ENCODE data around the gene DDX6. TPM values are rescaled to one million over a fixed set of nuclear protein-coding genes. Genes with fewer than 3 reads are reported as not detected.

The DDX6 gene
- polyA plus RNA-seq, 1 of the 3 experiments (the other 2 are of a cell fraction): 7.9 TPM

GRCh38 chr11:118706546-118706825, 84.5 kb downstream of the DDX6 start:
- H2AFZ ChIP-seq (ENCODE audit: low read depth): no peak overlapping the region
- H3K36me3 ChIP-seq (replicated peaks in 1 of 2; ENCODE audit: control insufficient read depth in 1 of 2, insufficient read depth in 2 of 2, low read length in 1 of 2): no peaks in the 10 kb centered on the region
- ChIA-PET CTCF (interaction anchor here (2.0 kb wide), 1 partner anchor 16 kb away, joined by 9 read pairs; no protein-coding TSS in a partner anchor), POLR2A (no interaction called here)
- no peak overlapping the region for H3K4me3 ChIP-seq (ENCODE audit: low read depth in 2 of 2, low read length in 1 of 2)
- no peak overlapping the region for H3K9ac ChIP-seq
- DNase-seq: no peak
- no peaks in the 10 kb centered on the region for H3K9me2 ChIP-seq
- no peak overlapping the region for H3K27ac ChIP-seq (ENCODE audit: low read depth in 2 of 2, low read length in 1 of 2)
- no peaks in the 10 kb centered on the region for H3K9me3 ChIP-seq
- H3K4me1 ChIP-seq (ENCODE audit: control insufficient read depth in 1 of 2, insufficient read depth in 2 of 2, low read depth in 1 of 2, low read length in 1 of 2): peaks cover 0 to 12% of the 10 kb centered on the region in 2 experiments; a peak in 1 of 4 replicates
- TF ChIP-seq NFIC (IDR thresholded peaks at IDR 0.05; ENCODE audit: borderline replicate concordance): no peak
- TF ChIP-seq, protein P1, sequence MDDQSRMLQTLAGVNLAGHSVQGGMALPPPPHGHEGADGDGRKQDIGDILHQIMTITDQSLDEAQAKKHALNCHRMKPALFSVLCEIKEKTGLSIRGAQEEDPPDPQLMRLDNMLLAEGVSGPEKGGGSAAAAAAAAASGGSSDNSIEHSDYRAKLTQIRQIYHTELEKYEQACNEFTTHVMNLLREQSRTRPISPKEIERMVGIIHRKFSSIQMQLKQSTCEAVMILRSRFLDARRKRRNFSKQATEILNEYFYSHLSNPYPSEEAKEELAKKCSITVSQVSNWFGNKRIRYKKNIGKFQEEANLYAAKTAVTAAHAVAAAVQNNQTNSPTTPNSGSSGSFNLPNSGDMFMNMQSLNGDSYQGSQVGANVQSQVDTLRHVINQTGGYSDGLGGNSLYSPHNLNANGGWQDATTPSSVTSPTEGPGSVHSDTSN (IDR thresholded peaks at IDR 0.05): no peak
- no peak for TF ChIP-seq GATA2 (CRISPR knock-in tag; IDR thresholded peaks at IDR 0.05)
- no peaks in the 10 kb centered on the region for H3F3A ChIP-seq (replicated peaks; ENCODE audit: insufficient read depth)
- WGBS (ENCODE audit: low lambda C conversion rate): 83% methylated on average over 7 of the region's 7 CpGs
- H3K79me2 ChIP-seq (ENCODE audit: insufficient read depth): no peaks in the 10 kb centered on the region
- peaks cover 6% of the 10 kb centered on the region; the same call in 1 of the 2 replicates for H3K27me3 ChIP-seq (ENCODE audit: insufficient read depth)
- no peak overlapping the region for H3K4me2 ChIP-seq
- no peaks in the 10 kb centered on the region for H4K20me1 ChIP-seq (ENCODE audit: insufficient read depth)

- peak; percentile 38 for DNase-seq
- Histone ChIP-seq H3K9ac (no peak overlapping the region), H4K20me1 (ENCODE audit: insufficient read depth) (no peaks in the 10 kb centered on the region), H3K27me3 (ENCODE audit: insufficient read depth) (peaks cover under 1% of the 10 kb centered on the region; the same call in 1 of the 2 replicates), H3K9me2 (no peaks in the 10 kb centered on the region), H3K4me2 (no peak overlapping the region), H3K27ac (ENCODE audit: low read depth in 2 of 2, low read length in 1 of 2) (no peak overlapping the region; a peak in 1 of 4 replicates), H3K36me3 (replicated peaks in 1 of 2; ENCODE audit: control insufficient read depth in 1 of 2, insufficient read depth in 2 of 2, low read length in 1 of 2) (no peaks in the 10 kb centered on the region), H3K79me2 (ENCODE audit: insufficient read depth) (no peaks in the 10 kb centered on the region), H3K4me3 (ENCODE audit: low read depth in 2 of 2, low read length in 1 of 2) (no peak overlapping the region), H3F3A (replicated peaks; ENCODE audit: insufficient read depth) (no peaks in the 10 kb centered on the region), H3K4me1 (ENCODE audit: control insufficient read depth in 1 of 2, insufficient read depth in 2 of 2, low read depth in 1 of 2, low read length in 1 of 2) (peaks cover 0 to 12% of the 10 kb centered on the region in 2 experiments; a peak in 1 of 4 replicates), H3K9me3 (no peaks in the 10 kb centered on the region), H2AFZ (ENCODE audit: low read depth) (no peak overlapping the region)
- CTCF ChIA-PET: interaction anchor here (1.1 to 2.0 kb wide), 4 partner anchors 11 to 47 kb away, joined by 3 to 9 read pairs (median 4); no protein-coding TSS in a partner anchor
- TF ChIP-seq SIN3A (IDR thresholded peaks at IDR 0.05; ENCODE audit: borderline replicate concordance, low read depth, low read length) (no peak), MXI1 (IDR thresholded peaks at IDR 0.05; ENCODE audit: low read depth, low read length) (no peak), NRF1 (IDR thresholded peaks at IDR 0.05; ENCODE audit: low read depth, low read length) (no peak), RFX5 (IDR thresholded peaks at IDR 0.05; ENCODE audit: low read length) (no peak), FOSL2 (IDR thresholded peaks at IDR 0.05; ENCODE audit: borderline replicate concordance, low read depth) (no peak), TAF1 (IDR thresholded peaks at IDR 0.05; ENCODE audit: borderline replicate concordance, low read depth, low read length) (no peak), TEAD4 (IDR thresholded peaks at IDR 0.05; ENCODE audit: borderline replicate concordance, insufficient read depth) (no peak)
- TF ChIP-seq, protein P2, sequence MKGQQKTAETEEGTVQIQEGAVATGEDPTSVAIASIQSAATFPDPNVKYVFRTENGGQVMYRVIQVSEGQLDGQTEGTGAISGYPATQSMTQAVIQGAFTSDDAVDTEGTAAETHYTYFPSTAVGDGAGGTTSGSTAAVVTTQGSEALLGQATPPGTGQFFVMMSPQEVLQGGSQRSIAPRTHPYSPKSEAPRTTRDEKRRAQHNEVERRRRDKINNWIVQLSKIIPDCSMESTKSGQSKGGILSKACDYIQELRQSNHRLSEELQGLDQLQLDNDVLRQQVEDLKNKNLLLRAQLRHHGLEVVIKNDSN (IDR thresholded peaks at IDR 0.05; ENCODE audit: borderline replicate concordance, low read depth): no peak
- TF ChIP-seq, protein P3, sequence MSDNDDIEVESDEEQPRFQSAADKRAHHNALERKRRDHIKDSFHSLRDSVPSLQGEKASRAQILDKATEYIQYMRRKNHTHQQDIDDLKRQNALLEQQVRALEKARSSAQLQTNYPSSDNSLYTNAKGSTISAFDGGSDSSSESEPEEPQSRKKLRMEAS (IDR thresholded peaks at IDR 0.05; ENCODE audit: low read depth): no peak
- TF ChIP-seq, protein P4, sequence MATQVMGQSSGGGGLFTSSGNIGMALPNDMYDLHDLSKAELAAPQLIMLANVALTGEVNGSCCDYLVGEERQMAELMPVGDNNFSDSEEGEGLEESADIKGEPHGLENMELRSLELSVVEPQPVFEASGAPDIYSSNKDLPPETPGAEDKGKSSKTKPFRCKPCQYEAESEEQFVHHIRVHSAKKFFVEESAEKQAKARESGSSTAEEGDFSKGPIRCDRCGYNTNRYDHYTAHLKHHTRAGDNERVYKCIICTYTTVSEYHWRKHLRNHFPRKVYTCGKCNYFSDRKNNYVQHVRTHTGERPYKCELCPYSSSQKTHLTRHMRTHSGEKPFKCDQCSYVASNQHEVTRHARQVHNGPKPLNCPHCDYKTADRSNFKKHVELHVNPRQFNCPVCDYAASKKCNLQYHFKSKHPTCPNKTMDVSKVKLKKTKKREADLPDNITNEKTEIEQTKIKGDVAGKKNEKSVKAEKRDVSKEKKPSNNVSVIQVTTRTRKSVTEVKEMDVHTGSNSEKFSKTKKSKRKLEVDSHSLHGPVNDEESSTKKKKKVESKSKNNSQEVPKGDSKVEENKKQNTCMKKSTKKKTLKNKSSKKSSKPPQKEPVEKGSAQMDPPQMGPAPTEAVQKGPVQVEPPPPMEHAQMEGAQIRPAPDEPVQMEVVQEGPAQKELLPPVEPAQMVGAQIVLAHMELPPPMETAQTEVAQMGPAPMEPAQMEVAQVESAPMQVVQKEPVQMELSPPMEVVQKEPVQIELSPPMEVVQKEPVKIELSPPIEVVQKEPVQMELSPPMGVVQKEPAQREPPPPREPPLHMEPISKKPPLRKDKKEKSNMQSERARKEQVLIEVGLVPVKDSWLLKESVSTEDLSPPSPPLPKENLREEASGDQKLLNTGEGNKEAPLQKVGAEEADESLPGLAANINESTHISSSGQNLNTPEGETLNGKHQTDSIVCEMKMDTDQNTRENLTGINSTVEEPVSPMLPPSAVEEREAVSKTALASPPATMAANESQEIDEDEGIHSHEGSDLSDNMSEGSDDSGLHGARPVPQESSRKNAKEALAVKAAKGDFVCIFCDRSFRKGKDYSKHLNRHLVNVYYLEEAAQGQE (IDR thresholded peaks at IDR 0.05; ENCODE audit: low read depth, low read length): no peak
- POLR2A ChIA-PET: no interaction called here
- WGBS (ENCODE audit: low lambda C conversion rate): 66% methylated on average over 12 of the region's 12 CpGs
Measured at GRCh38 chr11:118705791-118706545, 85.0 kb downstream of the DDX6 start.
